HAP-1 (cell line): ENCODE measurements around the gene EEF2K.
"Not testable (repeated sequence)": the region's sequence is repeated elsewhere in the genome, so short reads cannot be mapped to it uniquely, and the experiment has no call there.

Source experiments
- DNase-seq, 2 experiments: peaks; one replicate each; pipeline ENCODE4 v3.0.0-alpha.2; 2016 to 2020; ENCODE audit warnings: low spot score in 2 of 2
- H3K27me3 ChIP-seq: fragments of 250-450 bp; sonication (Bioruptor Pico); 2 replicates; pipeline ENCODE4 v1.5.1; 2020; ENCODE audit warnings: low read depth, mild to moderate bottlenecking, moderate library complexity
- H3K36me3 ChIP-seq: fragments of 250-450 bp; sonication (Bioruptor Pico); replicated peaks from 2 replicates; pipeline ENCODE4 v1.5.1; 2020; ENCODE audit warnings: mild to moderate bottlenecking
- H3K4me1 ChIP-seq: fragments of 250-450 bp; sonication (Bioruptor Pico); 2 replicates; pipeline ENCODE4 v1.5.1; 2020; ENCODE audit warnings: mild to moderate bottlenecking
- H3K4me3 ChIP-seq: fragments of 250-450 bp; sonication (Bioruptor Pico); 2 replicates; pipeline ENCODE4 v1.5.1; 2020; ENCODE audit warnings: mild to moderate bottlenecking, moderate library complexity
- H3K9me3 ChIP-seq: fragments of 250-450 bp; sonication (Bioruptor Pico); 2 replicates; pipeline ENCODE4 v1.5.1; 2020; ENCODE audit warnings: mild to moderate bottlenecking, moderate library complexity
- in situ Hi-C: fragments of 300-500 bp; cut with MboI; formaldehyde crosslinking; loops from 3 replicates; pipeline ENCODE4 v1.14.3; 2020; ENCODE audit warnings: low sequenced_read_pairs, inconsistent platforms, mixed read lengths

Gene EEF2K

DNA sequence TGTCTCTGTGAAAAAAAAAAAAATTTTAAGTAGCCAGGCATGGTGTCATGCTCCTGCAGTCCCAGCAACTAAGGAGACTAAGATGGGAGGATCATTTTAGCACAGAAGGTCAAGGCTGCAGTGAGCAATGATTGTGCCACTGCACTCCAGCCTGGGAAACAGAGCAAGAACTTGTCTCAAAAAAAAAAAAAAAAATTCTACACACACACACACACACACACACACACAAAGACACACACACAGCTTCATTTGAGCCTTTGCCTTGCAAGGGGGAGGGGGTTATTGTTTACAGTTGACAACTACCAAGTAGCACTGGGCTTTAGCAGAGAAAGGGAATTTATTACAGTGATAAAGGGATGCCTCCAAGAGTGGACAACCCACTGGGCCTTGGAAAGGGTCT lies 86.2 kb downstream of the EEF2K start:
- Histone ChIP-seq H3K9me3 (no peaks in the 10 kb centered on the region), H3K36me3 (no peaks in the 10 kb centered on the region), H3K4me3 (no peak overlapping the region), H3K4me1 (peaks cover 15% of the 10 kb centered on the region), H3K27me3 (no peaks in the 10 kb centered on the region)
- no peak for DNase-seq
- in situ Hi-C loops, result loop anchor here (5.0 kb wide), 1 partner anchor 85 kb away; the partner anchor contains the start of gene EEF2K

DNA sequence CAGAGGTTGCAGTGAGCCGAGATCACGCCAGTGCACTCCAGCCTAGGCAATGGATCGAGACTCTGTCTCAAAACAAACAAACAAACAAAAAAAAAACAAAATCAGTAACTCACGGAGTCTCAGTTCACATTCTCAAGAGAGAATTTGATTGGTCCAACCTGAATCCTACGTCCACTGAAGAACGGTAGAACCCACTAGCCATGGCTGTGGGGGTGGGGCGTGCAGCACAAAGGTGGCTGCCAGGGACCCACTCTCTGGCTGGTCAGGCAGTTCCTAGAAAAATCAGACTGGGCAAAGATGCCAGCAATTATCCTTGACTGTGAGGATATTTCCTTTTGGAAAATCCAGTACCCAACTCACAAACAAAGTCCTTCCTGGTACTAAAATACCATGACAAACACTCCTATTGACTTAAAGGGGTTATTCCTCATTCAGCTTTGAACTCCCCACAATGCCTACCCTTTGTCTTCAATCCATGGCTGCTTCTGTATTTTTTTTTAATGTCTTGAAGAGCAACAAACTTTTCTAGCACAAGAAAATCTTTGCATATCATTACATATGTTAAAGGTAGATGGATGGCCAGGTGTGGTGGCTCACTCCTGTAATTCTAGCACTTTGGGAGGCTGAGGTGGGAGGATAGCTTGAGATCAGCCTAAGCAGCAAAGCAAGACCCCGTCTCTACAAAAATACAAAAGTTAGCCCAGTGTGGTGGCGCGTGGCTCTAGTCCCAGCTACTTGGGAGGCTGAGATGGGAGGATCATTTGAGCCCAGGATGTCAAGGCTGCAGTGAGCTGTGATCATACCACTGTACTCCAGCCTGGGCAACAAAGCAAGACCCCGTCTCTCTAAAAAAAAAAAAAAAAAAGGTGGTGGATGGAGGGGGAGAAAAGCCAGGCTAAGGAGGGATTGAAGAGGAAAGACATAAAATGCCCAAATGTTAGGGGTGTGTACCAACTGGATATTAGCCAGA lies 87.3 kb downstream of the EEF2K start:
- peaks cover 15% of the 10 kb centered on the region for H3K4me1 ChIP-seq
- H3K4me3 ChIP-seq, result no peak overlapping the region
- no peaks in the 10 kb centered on the region for H3K9me3 ChIP-seq
- no peak for DNase-seq
- in situ Hi-C loops, result loop anchor here (5.0 kb wide), 1 partner anchor 86 kb away; the partner anchor contains the start of gene EEF2K
- peaks cover 8% of the 10 kb centered on the region for H3K36me3 ChIP-seq
- no peaks in the 10 kb centered on the region for H3K27me3 ChIP-seq

DNA sequence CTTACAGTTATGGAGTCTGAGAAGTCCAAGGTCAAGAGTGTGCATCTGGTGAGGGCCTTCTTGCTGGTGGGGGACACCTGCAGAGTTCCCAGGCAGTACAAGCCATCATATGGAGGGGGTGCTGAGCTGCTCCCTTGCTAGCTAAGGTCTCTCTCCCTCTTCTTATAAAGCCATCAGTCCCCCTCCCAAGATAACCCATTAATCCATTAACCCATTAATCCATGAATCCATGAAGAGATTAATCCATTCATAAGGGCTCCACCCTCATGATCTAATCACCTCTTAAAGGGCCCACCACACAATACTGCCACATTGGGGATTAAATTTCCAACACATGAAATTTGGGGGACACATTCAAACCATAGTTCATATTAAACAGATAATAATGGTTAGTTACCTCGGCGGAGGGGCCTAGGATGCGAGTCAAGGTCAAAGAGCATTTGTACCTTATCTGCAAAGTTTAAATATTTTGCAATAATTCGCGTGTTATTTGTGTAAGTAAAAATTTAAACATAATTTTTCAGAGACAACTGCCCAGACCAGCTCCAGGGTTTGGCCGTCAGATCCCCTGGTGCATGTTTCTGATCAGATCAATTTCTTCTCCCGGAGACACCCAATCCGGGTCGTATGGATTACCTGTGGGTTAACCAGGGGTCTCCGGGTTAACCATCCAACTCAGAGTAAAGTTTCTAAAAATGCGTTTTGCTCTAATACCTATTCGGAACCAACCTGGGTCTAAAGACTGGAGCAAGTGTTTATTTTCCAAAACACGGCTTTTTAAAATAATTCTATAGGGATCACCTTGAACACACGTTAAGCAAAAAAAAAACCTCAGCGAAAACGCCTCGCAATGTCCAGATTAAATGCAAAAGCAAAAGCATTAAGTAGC lies 90.4 kb downstream of the EEF2K start:
- Histone ChIP-seq H3K4me3 (peak overlapping the region; percentile 95), H3K9me3 (no peaks in the 10 kb centered on the region), H3K27me3 (no peaks in the 10 kb centered on the region), H3K4me1 (peaks cover 14% of the 10 kb centered on the region), H3K36me3 (peaks cover 21% of the 10 kb centered on the region)
- in situ Hi-C loops, result no loop called here
- no peak for DNase-seq

- DNase-seq, result peak; percentile 90 to 99
- Histone ChIP-seq H3K9me3 (no peaks in the 10 kb centered on the region), H3K4me1 (peaks cover 12% of the 10 kb centered on the region), H3K27me3 (no peaks in the 10 kb centered on the region), H3K36me3 (peaks cover 24% of the 10 kb centered on the region), H3K4me3 (peak within 1 kb of the TSS; percentile 95)
- in situ Hi-C loops, result no loop called here
Measured at GRCh38 chr16:22297114-22297870, 91.2 kb downstream of the EEF2K start, which contains the start of gene POLR3E. POLR3E (plus strand) TSS chr16:22297409; CDS start chr16:22302969, 5,560 bp downstream.

DNA sequence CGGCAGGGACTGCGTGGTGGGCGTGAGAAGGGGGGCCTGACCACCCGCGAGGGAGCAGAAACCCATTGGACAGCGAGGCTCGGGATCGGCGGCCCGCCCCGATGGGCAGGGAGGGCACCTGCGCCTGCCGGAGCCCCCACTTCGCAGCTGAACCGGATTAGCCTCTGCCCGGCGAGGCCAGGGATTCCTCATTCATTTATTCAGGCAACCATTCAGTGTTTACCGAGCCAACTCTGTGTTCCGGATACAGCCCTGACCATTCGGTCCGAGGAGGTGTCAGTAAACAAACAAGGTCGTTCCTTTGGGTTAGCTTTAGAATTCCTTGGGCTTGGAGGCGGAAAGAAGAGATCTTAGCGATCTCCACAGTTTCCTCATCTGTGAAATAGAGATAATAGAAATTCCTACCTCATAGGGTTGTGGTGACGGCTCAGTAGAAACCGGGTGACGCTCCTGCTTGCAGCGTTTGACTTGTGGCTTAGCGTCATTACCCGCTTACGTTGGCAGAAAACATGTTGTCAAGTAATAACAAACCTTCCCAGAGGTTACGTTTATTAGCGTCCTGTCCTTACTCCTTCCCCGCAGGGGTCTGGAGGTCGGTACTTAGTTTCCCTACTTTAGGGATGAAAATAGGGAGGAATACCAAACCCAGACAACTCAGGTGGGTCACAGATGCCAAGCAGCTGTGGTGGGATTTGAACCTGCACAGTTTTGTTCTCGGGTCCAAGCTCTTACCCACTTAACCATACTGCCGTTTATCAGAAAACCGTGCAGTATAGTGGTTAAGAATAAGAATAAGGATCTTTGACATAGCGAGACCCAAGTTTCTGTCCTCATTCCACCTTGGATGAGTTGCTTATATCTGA lies 92.0 kb downstream of the EEF2K start:
- in situ Hi-C loops, result no loop called here
- peaks cover 12% of the 10 kb centered on the region for H3K4me1 ChIP-seq
- peak; percentile 87 to 88 for DNase-seq
- no peaks in the 10 kb centered on the region for H3K27me3 ChIP-seq
- no peaks in the 10 kb centered on the region for H3K9me3 ChIP-seq
- peak overlapping the region; percentile 95 for H3K4me3 ChIP-seq
- peaks cover 31% of the 10 kb centered on the region for H3K36me3 ChIP-seq

GRCh38 chr16:22299036-22299435 lies 93.0 kb downstream of the EEF2K start:
- no peak for DNase-seq
- Histone ChIP-seq H3K4me3 (no peak overlapping the region; the same call in 1 of the 2 replicates), H3K4me1 (peaks cover 12% of the 10 kb centered on the region), H3K9me3 (no peaks in the 10 kb centered on the region), H3K27me3 (no peaks in the 10 kb centered on the region), H3K36me3 (peaks cover 36% of the 10 kb centered on the region)
- in situ Hi-C loops, result no loop called here

- in situ Hi-C loops, result loop anchor here (25.0 kb wide), 1 partner anchor 112 kb away; no protein-coding TSS in a partner anchor
- no peaks in the 10 kb centered on the region for H3K9me3 ChIP-seq
- H3K36me3 ChIP-seq, result peaks cover 45% of the 10 kb centered on the region
- H3K4me3 ChIP-seq, result no peak overlapping the region
- peaks cover 12% of the 10 kb centered on the region for H3K4me1 ChIP-seq
- peak in 1 of 2 experiments; percentile 64 for DNase-seq
- H3K27me3 ChIP-seq, result no peaks in the 10 kb centered on the region
Measured at GRCh38 chr16:22300427-22301071, 94.5 kb downstream of the EEF2K start.

- H3K36me3 ChIP-seq, result peaks cover 54% of the 10 kb centered on the region
- not testable (repeated sequence) for H3K4me3 ChIP-seq, H3K27me3 ChIP-seq, H3K9me3 ChIP-seq, DNase-seq, H3K4me1 ChIP-seq
- in situ Hi-C loops, result loop anchor here (25.0 kb wide), 1 partner anchor 111 kb away; no protein-coding TSS in a partner anchor
Measured at GRCh38 chr16:22301423-22301822, 95.3 kb downstream of the EEF2K start.

- no peaks in the 10 kb centered on the region for H3K9me3 ChIP-seq
- H3K27me3 ChIP-seq, result no peaks in the 10 kb centered on the region
- H3K4me1 ChIP-seq, result peaks cover 3% of the 10 kb centered on the region
- H3K36me3 ChIP-seq, result peaks cover 63% of the 10 kb centered on the region
- DNase-seq, result no peak
- no peak overlapping the region for H3K4me3 ChIP-seq
- in situ Hi-C loops, result loop anchor here (25.0 kb wide), 1 partner anchor 109 kb away; no protein-coding TSS in a partner anchor
Measured at GRCh38 chr16:22302776-22303363, 96.8 kb downstream of the EEF2K start.

DNA sequence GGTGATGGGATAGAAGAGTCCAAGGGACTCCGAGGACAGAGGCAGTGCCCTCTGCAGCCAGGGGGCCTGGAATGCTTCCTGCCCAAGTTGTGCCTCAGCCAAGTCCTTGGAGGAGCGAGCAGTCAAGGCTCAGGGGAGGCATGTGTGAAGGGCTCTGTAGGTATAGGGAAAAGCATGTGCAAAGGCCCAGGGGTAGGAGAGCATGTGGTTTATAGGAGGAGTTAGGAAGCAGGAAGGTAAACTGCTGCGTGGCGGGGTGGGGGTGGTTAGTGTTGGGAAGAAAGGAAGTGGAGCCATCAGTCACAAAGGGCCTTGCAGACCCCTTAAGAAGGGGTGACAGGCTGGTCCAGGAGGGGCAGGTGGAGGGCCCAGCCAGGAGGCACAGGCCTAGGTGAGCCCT lies 98.3 kb downstream of the EEF2K start:
- in situ Hi-C loops, result loop anchor here (25.0 kb wide), 1 partner anchor 108 kb away; no protein-coding TSS in a partner anchor
- H3K9me3 ChIP-seq, result no peaks in the 10 kb centered on the region
- H3K27me3 ChIP-seq, result no peaks in the 10 kb centered on the region
- DNase-seq, result no peak
- H3K36me3 ChIP-seq, result peaks cover 71% of the 10 kb centered on the region
- H3K4me3 ChIP-seq, result no peak overlapping the region
- H3K4me1 ChIP-seq, result no peaks in the 10 kb centered on the region

- in situ Hi-C loops, result loop anchor here (25.0 kb wide), 1 partner anchor 106 kb away; no protein-coding TSS in a partner anchor
- Histone ChIP-seq H3K4me3 (no peak overlapping the region), H3K9me3 (no peaks in the 10 kb centered on the region), H3K4me1 (no peaks in the 10 kb centered on the region), H3K27me3 (no peaks in the 10 kb centered on the region), H3K36me3 (peaks cover 75% of the 10 kb centered on the region)
- DNase-seq, result no peak
Measured at GRCh38 chr16:22306788-22307187, 100.7 kb downstream of the EEF2K start.
